ENCODE data around the gene DCST1. TPM values are rescaled to one million over a fixed set of nuclear protein-coding genes. Genes with fewer than 3 reads are reported as not detected.

DCST1 gene
- total and polyA plus RNA-seq, 2 of the 8 experiments (the other 6 are each of a cell fraction or from before 2014, with no cell fraction given): not detected

DNA sequence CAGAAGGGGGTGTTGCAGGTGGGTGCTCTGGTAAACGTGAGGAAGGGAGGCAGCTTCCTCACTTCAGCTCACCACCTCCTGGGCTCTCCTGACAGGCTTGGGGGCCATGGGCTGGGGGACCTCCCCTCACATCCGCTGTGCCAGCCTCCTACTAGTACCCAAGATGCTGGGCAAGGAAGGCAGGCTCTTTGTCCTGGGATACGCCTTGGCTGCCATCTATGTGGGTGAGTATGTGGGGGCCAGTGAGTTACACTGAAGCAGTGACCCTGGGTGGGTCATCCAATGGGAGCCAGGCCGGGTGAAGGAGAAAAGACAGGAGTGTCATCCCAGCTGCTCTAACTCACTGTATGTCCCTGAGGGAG, 5.7 kb downstream of the DCST1 start (continued):
- TF ChIP-seq NANOG (IDR thresholded peaks at IDR 0.05; ENCODE audit: insufficient read depth, low read depth, low read length, poor library complexity, severe bottlenecking): no peak
- no peak for TF ChIP-seq SP2 (IDR thresholded peaks at IDR 0.05; ENCODE audit: low read length)
- no peak for TF ChIP-seq GTF2F1 (IDR thresholded peaks at IDR 0.05; ENCODE audit: borderline replicate concordance, low read depth, low read length)
- TF ChIP-seq MAFK (IDR thresholded peaks at IDR 0.05; ENCODE audit: low read depth, low read length): no peak
- TF ChIP-seq SUZ12 (IDR thresholded peaks at IDR 0.05; ENCODE audit: low read length): no peak
- no peak for TF ChIP-seq KDM4A (IDR thresholded peaks at IDR 0.05; ENCODE audit: low read depth, low read length, severe bottlenecking)
- TF ChIP-seq RBBP5 (IDR thresholded peaks at IDR 0.05; ENCODE audit: borderline replicate concordance, low read depth, low read length): no peak
